Putamen (tissue), 1 donor: ENCODE results near the gene CHCHD4.
"Not testable (repeated sequence)": the region's sequence is repeated elsewhere in the genome, so short reads cannot be mapped to it uniquely, and the experiment has no call there.

ENCODE experiments used
- DNase-seq: peaks from one replicate; pipeline ENCODE4 v3.0.0-alpha.2; 2016; ENCODE audit warnings: low spot score

CHCHD4 gene

DNA sequence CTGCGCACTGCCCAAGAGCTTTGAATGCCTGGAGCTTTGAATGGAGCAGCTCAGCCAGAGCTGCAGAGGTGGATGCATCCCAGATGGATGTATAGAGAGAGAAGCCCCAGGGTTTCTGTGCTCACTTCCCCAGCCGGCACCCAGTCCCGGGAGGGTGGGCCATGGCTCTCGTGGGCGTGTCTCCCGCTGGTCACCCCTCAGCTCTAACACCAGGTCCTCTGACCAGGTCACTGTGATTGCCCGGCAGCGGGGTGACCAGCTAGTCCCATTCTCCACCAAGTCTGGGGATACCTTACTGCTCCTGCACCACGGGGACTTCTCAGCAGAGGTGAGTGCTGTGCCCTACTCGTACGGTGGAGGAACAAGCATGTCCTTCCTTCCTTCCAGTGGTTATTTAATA lies 10.9 kb upstream of the CHCHD4 start:
- DNase-seq: no peak

DNA sequence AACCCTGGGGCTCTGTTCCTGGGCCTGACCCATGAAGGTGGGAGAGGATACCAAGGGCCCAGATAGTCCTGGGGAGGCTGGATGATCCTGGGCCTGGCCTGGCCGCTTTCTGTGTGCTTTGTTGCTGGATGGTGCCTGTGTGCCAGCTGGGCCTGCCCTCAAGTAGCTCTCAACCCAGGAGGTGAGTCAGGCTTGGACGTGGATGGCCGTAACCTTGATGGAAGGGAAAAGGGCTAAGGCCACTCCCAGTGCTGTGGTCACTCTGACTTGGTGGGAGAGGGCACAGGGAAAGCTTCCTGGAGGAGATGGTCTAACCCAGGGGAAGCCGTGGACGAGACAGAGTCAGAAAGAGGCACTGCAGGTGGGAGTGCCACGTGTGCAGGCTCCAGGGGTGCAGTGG lies 9.6 kb upstream of the CHCHD4 start:
- DNase-seq: no peak

DNA sequence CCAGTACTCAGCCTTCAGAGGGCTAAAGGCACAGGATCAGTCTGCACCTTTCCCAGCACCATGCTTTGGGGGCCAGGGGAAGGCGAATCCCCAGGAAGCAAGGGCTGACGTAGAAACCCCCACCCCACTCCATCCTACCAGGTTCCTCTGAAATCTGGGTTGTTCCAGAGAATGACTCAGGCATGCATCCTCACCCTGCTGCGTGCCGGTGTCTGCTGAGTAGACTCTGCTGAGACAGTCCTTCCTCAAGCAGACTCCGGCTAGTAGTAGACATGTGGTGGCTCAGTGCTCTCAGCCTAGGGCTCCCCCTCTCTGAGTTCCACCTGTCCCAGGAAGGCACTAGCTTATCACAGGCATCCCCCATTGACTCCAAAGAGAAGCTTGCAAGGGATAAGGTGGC lies 9.2 kb upstream of the CHCHD4 start:
- no peak for DNase-seq

DNA sequence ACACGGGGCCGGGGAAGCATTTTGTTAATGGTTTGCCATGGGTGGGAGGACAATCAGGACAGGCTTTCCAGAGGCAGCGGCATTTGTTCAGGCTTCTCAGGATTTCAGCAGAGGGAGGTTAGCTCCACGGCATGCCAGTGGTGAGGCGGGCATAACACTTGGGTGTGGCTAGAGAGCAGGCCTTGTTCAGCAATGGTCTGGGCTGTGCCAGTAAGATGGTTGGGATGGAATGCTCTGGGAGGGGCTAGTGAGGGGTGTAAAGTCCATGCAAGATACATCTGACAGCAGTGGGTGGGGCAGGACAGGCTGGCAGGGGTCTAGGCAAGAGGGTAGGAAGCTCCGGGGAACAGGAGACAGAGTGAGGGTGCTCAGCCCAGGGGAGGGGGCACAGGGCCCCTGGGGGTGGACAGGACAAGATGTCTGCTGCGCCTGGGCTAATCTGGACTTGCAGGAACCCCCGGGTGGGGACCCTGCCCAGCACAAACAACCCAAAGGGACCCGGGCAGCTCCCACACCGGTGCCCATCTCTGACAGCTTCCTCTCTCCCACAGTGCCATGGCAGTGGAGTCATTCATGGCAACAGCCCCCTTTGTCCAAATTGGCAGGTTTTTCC lies 8.6 kb upstream of the CHCHD4 start:
- DNase-seq: no peak

DNA sequence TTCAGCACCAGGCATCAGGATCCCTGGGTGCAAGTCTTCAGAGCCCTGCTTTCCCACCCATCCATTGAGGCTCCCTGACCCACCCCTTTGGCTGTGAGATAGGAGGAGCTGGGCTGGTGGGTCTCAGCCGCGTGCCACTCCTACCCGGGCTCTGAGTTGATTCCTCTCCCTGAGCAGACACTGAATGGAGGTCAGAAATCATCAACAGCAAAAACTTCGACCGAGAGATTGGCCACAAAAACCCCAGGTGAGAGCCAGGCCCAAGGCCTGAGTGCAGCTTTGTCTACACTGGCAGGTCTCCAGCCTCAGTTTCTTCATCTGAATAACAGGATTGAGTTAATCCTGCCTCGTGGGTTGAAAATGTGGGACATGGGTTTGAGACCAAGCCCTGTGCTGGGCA lies 8.0 kb upstream of the CHCHD4 start:
- DNase-seq: no peak

DNA sequence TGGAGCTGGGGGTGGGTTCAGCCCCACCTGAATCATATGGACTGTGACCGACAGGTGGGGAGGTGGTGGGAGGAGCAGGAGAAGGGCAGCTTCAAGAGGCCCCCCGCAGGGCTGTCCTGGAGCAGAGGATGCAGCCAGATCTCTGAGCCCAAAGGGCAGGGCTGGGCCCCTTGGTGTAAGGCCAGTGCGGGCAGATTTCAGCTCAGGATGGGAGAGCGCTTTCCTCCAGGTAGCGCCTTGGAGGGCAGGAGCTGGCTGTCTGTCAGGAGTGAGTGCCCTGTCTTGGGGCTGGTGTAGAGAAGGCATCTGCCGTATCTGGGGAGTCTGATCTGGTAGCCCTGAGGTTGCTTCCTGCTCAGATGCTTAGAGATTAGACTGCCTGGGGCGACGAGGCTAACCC lies 7.5 kb upstream of the CHCHD4 start:
- no peak for DNase-seq

DNA sequence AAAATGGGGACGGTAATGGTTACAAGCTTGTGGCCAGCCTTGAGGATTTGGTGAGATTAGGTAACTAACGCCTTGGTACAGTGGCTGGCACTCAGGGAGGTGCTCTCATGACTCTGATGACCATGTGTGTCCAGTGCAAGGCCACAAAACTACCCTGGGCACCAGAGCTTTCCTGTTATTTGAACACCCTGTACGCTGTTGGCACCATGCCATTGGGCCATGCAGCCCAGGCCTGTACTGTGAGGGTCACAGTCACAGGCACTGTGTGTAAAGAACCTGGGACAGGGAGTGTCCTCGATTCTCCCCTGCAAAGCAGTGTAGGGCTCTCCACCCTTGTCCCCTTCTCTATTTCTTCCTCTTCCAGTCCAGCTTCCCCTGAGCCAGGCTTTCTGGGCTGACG lies 6.5 kb upstream of the CHCHD4 start:
- DNase-seq: no peak

DNA sequence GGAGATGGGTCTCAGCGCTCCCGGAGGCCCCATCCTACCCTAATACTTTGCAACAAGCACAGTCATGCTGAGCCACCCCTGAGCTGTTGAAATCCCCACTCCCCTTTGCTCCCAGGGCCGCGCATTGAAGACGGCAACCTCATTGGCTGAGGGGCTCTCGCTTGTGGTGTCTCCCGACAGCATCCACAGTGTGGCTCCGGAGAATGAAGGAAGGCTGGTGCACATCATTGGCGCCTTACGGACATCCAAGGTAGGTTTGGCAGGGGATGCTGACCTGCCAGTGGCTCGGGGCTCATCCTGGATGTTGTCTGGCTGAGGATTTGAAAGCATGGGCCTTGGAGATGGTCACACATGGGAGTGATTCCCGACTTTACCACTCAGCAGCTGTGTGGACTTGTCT lies 6.0 kb upstream of the CHCHD4 start:
- no peak for DNase-seq

DNA sequence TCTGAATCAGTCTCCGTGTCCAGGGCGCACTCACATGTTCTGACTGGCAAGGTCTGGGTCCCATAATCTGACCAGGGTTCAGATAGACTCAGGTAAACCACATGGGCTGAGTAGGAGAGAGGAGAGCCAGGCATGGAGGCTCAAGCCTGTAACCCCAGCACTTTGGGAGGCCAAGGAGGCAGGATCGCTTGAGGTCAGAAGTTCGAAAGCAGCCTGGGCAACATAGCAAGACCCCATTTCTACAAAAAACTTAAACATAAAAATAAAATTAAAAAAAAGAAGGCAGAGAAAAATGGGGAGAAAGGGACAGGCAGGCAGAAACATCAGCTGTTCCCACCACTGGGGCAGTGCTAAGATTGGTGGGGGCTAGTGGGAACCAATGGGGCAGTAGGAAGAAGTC lies 5.6 kb upstream of the CHCHD4 start:
- DNase-seq: no peak

DNA sequence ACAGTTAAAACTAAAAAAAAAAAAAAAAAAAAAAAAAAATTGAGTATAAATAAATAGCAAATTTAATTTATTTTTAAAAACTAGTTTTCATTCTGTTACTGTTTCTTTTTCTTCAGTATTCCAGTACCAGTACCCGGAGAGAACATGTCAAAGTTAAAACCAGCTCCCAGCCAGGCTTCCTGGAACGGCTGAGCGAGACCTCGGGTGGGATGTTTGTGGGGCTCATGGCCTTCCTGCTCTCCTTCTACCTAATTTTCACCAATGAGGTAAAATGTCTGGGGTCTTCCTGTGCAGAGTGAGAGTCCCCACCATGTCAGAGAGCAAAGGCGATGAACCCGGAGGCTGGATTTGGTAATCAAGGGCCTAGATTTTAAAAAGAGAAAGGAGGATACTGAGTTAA lies 4.6 kb upstream of the CHCHD4 start:
- DNase-seq: no peak

DNA sequence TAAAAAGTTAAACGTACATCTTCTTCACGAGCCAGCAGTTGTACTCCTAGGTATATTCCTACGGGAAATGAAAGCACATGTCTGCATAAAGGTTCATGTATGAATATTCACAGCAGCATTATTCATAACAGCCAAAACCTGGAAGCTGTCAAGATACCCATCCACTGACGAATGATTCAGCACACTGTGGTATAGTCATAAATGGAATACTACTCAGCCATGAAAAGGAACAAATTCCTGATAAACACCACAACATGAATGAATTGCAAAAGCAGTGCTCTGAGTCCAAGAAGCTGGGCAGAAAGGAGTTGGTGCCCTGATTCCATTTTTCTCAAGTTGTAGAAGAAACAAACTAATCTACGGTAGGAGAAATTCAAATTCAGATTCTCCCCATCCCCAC lies 4.1 kb upstream of the CHCHD4 start:
- no peak for DNase-seq

DNA sequence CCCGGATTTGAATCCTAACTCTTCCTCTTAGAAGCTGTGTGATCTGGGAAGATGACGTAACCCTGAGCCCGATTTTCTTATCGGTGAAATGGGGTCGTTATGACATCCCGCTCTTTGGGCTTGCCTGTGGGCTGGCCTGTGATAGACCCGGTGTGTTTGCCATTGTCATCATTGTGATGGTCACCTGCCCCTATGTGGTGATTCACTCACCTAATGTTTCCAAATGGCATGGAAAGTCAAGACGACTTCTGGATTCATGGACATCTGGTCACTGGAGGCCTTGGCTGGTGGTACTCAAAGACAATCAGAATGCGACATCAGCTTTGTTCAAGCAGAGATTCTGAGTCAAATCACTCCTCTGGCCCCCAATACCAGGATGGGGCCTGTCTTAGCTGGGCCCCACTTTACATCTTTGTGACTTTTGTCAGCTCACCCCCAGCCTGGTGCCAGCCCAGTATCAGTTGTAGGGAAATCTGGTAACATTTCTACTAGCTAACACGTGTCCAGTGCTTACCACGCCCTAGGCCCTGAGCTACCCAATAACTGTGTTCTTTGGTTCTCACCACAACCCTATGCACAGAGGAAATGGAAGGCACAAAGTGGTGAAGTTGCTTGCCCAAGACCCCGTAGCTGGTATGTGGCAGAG lies 3.0 kb upstream of the CHCHD4 start:
- DNase-seq: no peak

DNA sequence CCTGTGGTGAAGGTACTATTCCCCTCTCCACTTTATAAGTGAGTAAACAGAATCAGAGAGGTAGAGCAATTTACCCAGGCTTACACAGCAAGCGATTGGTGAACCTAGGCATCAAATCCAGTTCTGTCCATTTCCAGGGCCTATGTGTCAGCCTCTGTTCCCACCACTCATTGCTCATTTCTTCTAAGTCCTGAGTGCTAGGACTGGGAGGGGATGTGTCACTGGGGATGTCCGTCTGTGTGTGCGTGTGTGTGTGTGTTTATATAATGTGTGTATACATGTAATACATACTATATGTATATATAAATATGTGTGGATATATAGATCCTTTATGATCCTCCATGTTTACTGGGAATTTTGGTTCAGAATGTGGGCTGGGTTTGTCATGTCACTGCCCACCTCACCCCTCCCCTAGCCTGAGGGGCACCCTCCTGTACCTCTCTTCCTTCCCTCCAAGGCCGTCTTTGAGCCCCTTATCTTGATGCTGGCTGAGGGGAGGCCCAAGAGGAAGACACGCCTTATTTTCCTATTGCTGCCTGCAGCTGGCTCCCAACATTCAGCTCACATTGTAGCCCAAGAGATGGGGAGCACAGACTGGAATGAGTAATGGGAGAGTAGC lies 2.3 kb upstream of the CHCHD4 start:
- no peak for DNase-seq

DNA sequence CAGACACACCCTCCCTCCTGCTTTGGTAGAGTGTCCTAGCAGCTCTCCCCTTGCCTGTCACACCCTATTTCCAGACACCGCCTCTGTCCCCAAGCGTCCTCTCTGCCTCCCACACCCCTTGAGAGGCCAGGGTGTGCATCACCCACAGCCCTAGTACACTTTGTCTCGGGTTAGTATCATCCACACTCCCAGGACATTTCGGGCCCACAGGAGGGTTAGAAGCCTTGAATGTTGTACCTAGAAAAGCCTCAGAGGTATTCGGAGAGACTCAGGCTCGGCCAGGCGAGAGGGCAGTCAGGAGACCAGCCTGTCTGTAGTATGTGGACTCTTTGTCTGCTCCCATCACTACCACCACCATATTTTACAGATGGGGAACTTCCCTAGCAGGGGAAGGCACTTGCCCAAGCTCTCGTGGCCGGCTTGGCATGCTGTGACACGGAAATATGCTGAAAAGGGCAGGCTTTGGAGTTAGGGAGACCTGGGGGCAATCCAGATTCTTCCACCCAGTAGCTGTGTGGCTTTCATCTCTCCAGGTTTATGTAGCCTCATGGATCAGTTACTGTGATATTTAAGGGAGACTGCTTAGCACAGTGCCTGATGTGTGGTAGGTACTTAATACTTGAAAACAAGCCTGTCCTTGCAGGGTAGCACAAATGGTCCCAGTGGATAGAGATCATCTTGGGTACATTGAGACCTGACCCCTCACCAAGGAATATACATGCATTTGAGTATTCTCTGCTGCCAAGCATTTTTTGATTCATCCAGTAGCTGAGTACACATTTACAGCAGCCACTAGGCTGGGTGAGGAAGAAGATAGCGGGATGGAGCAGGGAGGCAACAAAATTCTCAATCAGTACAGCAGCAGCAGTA lies 1.6 kb upstream of the CHCHD4 start:
- no peak for DNase-seq

DNA sequence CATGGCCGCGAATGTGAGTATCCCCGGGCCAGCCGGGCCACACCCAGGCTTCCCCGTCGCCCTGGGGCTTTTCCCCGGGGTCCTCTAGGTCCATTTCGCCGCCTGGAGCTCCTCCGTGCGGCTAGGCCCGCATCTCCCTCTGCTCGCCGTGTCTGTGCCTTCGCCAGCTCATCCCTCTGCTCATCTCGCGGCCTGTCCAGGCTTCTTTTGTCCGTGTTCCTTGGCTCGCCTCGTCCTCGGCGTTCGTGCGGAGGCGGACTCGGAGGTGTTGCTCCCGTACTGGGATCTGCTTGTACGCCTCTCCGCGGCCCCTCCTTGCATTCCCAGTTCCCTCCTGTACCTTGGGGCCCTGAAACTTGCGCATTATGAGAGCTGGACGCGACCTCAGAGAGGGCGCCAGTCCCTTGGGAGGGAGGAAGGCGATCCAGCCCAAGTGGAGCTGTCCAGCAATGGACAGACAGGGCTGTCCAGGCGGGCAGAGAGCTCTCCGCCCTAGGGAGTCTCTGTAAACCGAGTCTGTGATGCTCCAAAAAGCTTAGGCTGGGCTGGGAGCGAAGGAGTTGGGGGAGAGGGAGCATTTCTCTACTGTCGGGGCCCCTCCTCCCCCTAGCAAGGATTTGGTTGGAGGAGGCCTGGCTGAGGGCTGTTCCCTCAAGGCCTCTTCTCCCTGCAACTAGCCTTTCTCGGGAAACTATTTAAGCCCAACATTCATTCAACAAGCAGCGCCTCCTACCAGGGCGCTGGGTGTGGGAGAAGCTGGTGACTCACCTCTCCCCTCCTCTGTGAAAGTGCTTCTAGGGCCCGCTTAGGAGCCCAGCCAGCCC lies 735 bp upstream of the CHCHD4 start:
- DNase-seq: peak; percentile 63

DNA sequence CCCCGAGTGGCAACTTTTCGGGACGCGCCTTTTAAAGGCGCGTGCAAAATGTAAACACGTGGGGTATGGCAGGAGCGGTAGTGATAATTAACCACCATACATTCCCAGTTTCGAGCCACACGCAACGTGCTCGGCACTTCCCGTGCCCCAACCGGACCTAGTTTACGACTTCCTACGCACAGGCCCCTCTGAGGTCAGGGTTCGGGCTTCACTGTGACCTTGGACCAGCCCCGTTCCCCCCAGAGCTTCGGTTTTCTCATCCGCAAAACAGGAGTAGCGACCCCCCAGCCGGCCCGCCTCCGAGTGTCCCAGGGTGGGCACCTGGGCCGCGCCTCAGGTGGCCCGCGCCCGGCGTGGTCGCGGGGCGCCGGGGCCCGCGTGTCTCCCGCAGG lies 451 bp downstream of the CHCHD4 start:
- DNase-seq: peak; percentile 70

DNA sequence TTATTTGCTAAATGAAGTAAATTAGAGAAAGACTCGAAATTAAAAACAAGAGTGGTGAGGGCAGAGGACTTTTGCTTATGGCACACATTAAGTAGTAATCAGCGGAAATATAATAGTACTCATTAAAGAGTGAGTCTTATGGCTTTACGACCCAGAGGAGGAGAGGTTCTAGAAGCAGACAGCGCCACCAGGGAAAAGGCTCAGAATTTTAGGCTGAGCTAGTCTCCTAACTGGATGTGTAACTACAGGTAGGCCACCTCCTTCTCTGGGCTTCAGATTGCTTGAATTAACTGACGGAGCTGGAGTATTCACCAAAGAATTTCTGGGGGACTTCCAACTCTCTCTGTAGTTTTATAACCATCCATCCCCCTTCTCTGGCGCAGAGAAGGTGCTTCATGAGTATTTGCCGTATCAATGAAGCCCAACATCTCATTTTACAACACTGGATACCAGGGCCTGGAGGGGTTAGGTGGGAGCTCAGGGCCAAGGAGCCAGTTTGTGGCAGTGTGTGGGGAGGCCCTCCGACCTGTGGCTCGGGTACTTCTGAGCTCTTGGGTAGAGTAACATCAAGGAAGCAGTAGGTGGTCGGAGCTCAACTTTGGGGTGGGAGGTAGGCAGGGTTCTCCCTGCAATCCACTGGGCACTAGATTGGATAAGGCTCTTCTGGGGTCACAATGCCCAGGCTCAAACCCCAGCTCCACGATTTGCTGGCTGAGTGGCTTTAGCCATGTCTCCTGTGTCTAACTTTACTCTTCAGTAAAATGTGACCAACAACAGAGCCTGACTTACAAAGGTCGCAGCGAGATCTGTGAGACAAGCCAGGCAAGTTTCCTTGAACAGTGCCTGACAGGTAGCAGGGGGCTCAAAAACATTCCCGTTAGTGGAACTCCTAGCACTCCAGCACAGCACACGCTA lies 1.1 kb downstream of the CHCHD4 start:
- DNase-seq: no peak

DNA sequence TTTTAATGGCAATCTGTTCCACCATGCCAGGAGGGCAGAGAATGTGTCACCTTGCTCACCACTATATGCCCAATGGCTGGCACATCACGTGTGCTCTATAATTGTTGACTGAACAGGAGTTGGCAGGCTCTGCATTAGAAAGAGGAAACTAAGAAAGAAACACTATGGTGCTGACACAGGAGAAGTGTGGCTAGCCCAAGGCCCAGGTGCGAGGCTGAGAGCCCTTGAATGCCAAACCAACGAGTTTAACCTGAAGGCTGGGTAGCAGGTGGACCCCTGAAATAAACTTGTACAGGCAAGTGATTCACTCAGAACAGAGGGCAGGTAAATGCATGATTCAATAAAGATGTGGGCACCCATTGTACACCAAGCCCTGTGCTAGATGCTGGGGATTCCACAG lies 2.4 kb downstream of the CHCHD4 start:
- no peak for DNase-seq

DNA sequence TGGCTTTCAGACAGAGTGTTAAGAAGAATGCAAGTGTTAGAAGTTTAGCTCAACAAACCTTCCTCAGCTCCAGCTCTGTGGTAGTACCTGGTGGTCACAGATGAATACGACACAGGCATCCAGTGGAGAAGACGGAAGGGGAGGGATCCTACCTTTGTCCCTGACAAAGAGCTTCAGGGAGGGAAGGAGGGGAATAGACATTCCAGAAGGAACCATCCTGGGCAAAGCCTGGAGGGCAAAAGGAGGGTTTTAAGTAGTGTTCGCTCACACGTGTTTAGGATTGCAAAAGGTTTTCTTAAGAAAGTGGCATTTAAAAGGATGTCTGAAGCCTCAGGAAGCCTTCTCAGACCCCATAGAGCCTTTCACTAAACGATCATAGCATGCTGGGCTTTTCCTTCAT lies 2.8 kb downstream of the CHCHD4 start:
- DNase-seq: no peak

DNA sequence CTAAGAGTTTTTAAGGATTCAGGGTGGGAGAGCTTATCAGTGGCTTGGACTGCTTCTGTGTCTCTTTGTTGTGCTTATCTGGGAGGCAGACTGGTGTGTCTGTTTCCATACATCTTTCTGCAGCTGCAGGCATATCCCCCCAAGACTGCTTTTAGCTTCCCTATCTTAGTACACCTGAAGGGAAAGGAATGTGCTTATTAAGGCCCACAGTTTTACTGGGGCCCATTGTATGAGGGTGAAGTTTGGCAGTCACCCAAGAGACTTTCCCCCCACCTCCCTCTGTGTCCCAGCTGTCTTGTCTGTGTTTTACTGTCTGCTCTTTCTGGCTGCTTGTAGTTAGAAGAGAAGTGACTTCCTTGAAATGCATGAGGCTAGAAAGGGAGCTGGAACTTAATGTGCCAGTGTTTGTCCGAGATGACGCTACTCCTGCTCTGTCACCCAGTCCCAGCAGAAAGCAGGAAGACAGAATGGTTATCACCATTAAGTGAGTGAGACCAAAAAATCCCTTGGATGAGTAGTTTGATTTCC lies 3.7 kb downstream of the CHCHD4 start:
- not testable (repeated sequence) for DNase-seq
